Astrocyte of the spinal cord (primary cell): ENCODE data around the gene DMBT1.

Experiments
- DNase-seq: peaks from one replicate; pipeline ENCODE4 v3.0.0; 2011; ENCODE audit warnings: low read depth, low spot score
- H3K4me3 ChIP-seq: 2 replicates; pipeline ENCODE4 v1.5.1; 2011; ENCODE audit warnings: low read depth, mild to moderate bottlenecking, low read length, moderate library complexity
- in situ Hi-C: cut with HindIII; loops from 2 replicates; pipeline ENCODE4 v1.10.0; 2017; ENCODE audit warnings: low sequenced_read_pairs
- TF ChIP-seq, protein P1 (sequence below): IDR thresholded peaks from 2 replicates; pipeline ENCODE4 v1.5.1; 2012; ENCODE audit warnings: low read depth, mild to moderate bottlenecking, low read length, inconsistent platforms

DMBT1 gene

DNA sequence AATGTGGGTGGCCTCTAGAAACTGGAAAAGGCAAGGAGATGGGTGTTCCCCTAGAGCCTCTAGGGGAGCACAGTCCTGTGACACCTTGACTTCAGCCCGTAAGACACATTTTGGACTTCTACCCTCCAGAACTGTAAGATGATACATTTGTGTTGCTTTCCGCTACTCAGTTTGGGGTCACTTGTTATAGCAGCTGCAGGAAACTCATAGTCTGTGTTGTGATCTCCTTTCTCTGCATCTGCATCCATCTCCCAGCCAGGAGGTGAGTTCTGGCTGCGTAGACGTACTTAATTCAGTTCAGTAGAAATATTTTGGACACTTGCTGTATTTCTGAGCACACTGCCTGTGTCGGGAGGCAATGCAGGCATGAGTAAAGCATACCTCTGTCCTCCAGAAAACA lies 29.3 kb upstream of the DMBT1 start:
- TF ChIP-seq, protein P1, sequence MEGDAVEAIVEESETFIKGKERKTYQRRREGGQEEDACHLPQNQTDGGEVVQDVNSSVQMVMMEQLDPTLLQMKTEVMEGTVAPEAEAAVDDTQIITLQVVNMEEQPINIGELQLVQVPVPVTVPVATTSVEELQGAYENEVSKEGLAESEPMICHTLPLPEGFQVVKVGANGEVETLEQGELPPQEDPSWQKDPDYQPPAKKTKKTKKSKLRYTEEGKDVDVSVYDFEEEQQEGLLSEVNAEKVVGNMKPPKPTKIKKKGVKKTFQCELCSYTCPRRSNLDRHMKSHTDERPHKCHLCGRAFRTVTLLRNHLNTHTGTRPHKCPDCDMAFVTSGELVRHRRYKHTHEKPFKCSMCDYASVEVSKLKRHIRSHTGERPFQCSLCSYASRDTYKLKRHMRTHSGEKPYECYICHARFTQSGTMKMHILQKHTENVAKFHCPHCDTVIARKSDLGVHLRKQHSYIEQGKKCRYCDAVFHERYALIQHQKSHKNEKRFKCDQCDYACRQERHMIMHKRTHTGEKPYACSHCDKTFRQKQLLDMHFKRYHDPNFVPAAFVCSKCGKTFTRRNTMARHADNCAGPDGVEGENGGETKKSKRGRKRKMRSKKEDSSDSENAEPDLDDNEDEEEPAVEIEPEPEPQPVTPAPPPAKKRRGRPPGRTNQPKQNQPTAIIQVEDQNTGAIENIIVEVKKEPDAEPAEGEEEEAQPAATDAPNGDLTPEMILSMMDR, result no peak
- DNase-seq, result no peak
- no peak overlapping the region for H3K4me3 ChIP-seq
- in situ Hi-C loops, result no loop called here

DNA sequence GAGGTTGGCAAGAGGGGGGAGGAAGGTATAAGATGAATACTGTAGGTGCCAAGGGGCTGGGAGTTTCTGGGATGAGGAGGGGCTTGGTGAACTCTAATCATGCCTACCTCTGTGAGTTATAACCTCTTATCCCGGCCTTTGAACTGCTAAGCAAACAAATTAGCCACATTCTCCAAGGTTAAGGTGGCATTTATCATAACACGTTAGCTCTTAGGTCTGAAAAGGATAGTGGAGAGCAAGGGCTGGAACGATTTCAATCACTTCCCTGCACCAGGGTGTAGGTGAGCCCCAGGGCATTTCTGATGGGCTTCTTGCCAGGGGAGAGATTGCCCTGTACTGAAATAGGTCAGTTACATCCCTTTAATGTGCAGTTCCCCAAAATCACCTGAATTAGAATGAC lies 28.6 kb upstream of the DMBT1 start:
- no peak overlapping the region for H3K4me3 ChIP-seq
- DNase-seq, result no peak
- TF ChIP-seq, protein P1, result no peak
- in situ Hi-C loops, result no loop called here

DNA sequence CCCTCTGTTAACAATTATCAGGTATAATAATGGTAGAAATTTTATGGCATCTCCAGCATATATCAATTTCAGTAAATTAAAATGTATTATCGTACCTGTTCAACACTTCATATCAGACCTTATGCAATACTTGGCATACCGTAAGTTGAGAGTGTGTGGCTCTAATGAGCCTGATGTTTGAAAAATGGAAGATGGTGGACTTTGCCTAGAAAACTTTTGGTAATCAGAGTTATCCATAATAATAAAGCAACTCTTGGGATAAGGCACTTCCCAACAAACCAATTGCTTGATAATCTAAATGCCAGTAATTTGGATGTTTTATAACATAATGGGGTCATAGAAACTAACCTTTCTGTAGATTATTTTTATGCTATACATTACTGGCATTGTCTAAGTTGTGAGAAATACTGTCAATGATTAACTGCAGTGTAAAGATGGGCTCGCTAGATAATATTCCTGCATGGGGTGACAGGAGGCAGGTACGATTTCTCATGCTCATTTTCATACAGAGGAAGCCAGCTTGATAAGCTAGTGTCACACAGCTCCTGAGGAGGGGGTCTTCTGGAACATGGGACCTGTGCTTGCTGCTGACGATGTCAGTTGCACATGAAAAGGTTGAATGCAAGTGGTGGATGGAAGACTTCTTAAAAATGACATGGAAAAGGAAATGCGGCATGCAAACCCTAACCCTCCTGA lies 27.8 kb upstream of the DMBT1 start:
- in situ Hi-C loops, result no loop called here

DNA sequence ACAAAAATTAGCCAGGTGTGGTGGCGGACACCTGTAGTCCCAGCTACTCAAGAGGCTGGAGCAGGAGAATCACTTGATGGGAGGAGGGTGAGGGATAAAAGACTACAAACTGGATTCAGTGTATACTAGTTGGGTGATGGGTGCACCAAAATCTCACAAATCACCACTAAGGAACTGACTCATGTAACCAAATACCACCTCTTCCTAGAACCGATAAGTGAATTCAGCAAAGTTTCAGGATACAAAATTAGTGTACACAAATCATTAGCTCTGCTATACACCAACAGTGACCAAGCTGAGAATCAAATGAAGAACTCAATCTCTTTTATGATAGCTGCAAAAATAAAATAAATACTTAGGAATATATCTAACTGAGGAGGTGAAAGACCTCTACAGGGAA lies 23.0 kb upstream of the DMBT1 start:
- TF ChIP-seq, protein P1, result no peak
- H3K4me3 ChIP-seq, result no peak overlapping the region
- in situ Hi-C loops, result no loop called here
- no peak for DNase-seq

More for the DNA sequence above, 27.8 kb upstream of the DMBT1 start:
- H3K4me3 ChIP-seq, result no peak overlapping the region
- no peak for DNase-seq
- TF ChIP-seq, protein P1, result no peak

DNA sequence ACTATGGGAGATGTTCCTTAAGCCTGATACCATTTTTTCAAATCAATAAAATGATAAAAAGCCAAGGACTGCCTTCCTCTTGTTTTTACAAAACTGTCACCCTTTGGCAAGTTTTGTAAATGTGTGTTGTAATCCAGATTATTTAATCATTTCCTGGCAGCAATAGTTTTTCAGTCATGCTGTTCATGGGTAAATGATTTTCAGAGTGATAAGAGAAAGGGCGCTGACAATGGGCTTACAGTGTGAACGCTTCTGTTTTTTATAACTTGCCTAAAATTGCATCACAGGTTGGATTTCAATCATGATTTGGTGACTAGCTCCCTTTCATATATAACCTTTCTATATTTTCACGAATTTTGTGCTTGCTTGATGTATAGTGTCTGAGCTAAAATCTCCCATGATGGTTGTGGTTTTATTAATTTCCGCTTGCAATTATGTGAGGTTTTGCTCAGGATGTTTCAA lies 19.0 kb upstream of the DMBT1 start:
- no peak overlapping the region for H3K4me3 ChIP-seq
- in situ Hi-C loops, result no loop called here
- TF ChIP-seq, protein P1, result no peak
- DNase-seq, result no peak

DNA sequence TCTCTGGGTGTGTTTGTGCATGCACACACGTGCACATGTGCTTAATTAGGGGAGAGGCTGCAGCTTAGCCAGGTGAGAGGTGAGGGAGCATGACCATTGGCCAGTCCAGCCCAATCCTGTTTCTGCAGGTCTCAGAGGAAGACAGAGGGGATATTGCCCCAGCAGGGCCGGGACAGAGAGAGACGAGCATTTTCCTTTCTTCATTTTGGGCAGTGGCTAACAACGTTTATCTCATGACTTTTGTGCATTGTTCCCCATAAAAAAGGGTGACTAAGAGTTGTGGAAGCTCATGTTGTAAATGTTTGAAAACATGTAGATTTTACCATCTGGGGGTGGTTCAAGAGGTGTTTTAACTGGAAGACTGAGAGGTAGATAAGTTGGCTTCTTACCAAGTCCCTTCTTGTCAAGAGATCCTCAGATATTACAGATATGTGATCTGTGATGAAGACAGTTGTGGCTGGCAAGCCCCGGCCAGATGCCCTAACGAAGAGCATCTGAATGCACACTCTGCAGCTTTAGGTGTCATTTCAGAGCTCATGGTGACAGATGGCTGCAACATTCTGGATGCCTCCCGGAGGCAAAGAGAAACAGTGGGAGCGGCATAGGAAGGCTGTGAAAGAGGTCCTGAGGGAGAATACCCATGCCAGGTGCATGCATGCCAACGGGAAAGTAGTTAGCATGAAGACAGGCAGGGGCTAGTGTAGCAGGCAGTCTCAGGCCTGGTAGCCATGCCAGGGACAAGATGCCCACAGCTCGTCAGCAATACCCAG lies 16.7 kb upstream of the DMBT1 start:
- in situ Hi-C loops, result no loop called here
- H3K4me3 ChIP-seq, result no peak overlapping the region
- TF ChIP-seq, protein P1, result no peak
- no peak for DNase-seq
